Renal cortical epithelial cell (primary cell): Measurements from ENCODE around the gene SOX14. TPM values are rescaled to one million over a fixed set of nuclear protein-coding genes. Genes with fewer than 3 reads are reported as not detected.

ENCODE experiments used
- DNase-seq: peaks from one replicate; pipeline ENCODE4 v3.0.0-alpha.2; 2011; ENCODE audit warnings: low read depth
- total RNA-seq: library from RNA; depleted of rRNA; stranded (reverse); fragments of >200 nt; gene quantifications from 2 replicates; pipeline ENCODE4 v1.2.3, GENCODE V29; 2014

The SOX14 gene
- not detected in 2 replicates for total RNA-seq

- no peak for DNase-seq
These were observed at the start of gene SOX14 for GRCh38 chr3:137764001-137764433. SOX14 (plus strand) TSS chr3:137764315; CDS start chr3:137764785, 470 bp downstream.

- DNase-seq, result no peak
These were observed 49.6 kb upstream of the SOX14 start for GRCh38 chr3:137714551-137714950.

GRCh38 chr3:137724240-137724639 is 39.9 kb upstream of the SOX14 start:
- no peak for DNase-seq

GRCh38 chr3:137737208-137737607 is 26.9 kb upstream of the SOX14 start:
- no peak for DNase-seq

GRCh38 chr3:137738710-137739109 is 25.4 kb upstream of the SOX14 start:
- no peak for DNase-seq

GRCh38 chr3:137743608-137744007 is 20.5 kb upstream of the SOX14 start:
- DNase-seq, result no peak

GRCh38 chr3:137746808-137747207 is 17.3 kb upstream of the SOX14 start:
- no peak for DNase-seq

GRCh38 chr3:137759505-137759904 is 4.6 kb upstream of the SOX14 start:
- DNase-seq, result no peak

- DNase-seq, result no peak
These were observed 3.6 kb upstream of the SOX14 start for GRCh38 chr3:137760341-137761098.

- no peak for DNase-seq
These were observed 3.0 kb upstream of the SOX14 start for GRCh38 chr3:137761099-137761562.

GRCh38 chr3:137761563-137762503 is 2.3 kb upstream of the SOX14 start:
- no peak for DNase-seq

- DNase-seq, result no peak
These were observed 1.2 kb upstream of the SOX14 start for GRCh38 chr3:137762674-137763593.

- DNase-seq, result no peak
These were observed 549 bp upstream of the SOX14 start for GRCh38 chr3:137763594-137763938.

- no peak for DNase-seq
These were observed 621 bp downstream of the SOX14 start for GRCh38 chr3:137764563-137765309.

GRCh38 chr3:137765310-137766033 is 1.4 kb downstream of the SOX14 start:
- no peak for DNase-seq

GRCh38 chr3:137766041-137766875 is 2.1 kb downstream of the SOX14 start:
- DNase-seq, result no peak

GRCh38 chr3:137766876-137767537 is 2.9 kb downstream of the SOX14 start:
- no peak for DNase-seq

GRCh38 chr3:137767538-137768360 is 3.6 kb downstream of the SOX14 start:
- DNase-seq, result no peak
